ENCODE results near the gene PARP11. TPM values are rescaled to one million over a fixed set of nuclear protein-coding genes. Genes with fewer than 3 reads are reported as not detected.

Gene PARP11
- total and polyA plus RNA-seq, 2 donors (not counting 1 experiment from before 2014, with no cell fraction given), result 6.4 to 26.3 TPM

GRCh38 chr12:3828888-3829287, 44.3 kb downstream of the PARP11 start:
- Histone ChIP-seq H2AFZ (ENCODE audit: insufficient read depth, low read depth, low read length, poor library complexity, severe bottlenecking) (no peak overlapping the region), H3K4me3 (ENCODE audit: control extremely low read depth in 1 of 5, extremely low read depth in 1 of 5, insufficient read depth in 1 of 5, low read depth in 2 of 5, low read length in 4 of 5) (no peak overlapping the region), H3K27me3 (replicated peaks in 1 of 4; ENCODE audit: control extremely low read depth in 1 of 4, control insufficient read depth in 3 of 4, insufficient read depth in 4 of 4, low read length in 3 of 4) (no peaks in the 10 kb centered on the region), H3K36me3 (replicated peaks in 1 of 2; ENCODE audit: control extremely low read depth in 1 of 2, control insufficient read depth in 1 of 2, extremely low read depth in 1 of 2, insufficient read depth in 2 of 2, low read length in 1 of 2) (peaks cover 14 to 24% of the 10 kb centered on the region in 2 experiments), H3K27ac (ENCODE audit: low read length in 2 of 2) (no peak overlapping the region), H3K4me1 (ENCODE audit: control insufficient read depth in 2 of 2, insufficient read depth in 2 of 2, low read length in 2 of 2) (peaks cover 0 to 3% of the 10 kb centered on the region in 2 donors), H3K9ac (ENCODE audit: low read length) (no peak overlapping the region), H3K79me2 (ENCODE audit: control insufficient read depth, insufficient read depth, low read length) (peaks cover 26% of the 10 kb centered on the region), H3K4me2 (replicated peaks; ENCODE audit: low read depth, low read length, poor library complexity, severe bottlenecking) (no peak overlapping the region), H4K20me1 (ENCODE audit: control insufficient read depth, insufficient read depth, low read length, poor library complexity, severe bottlenecking) (peaks cover under 1% of the 10 kb centered on the region), H3K9me3 (ENCODE audit: control extremely low read depth in 1 of 3, control insufficient read depth in 2 of 3, insufficient read depth in 1 of 3, low read length in 2 of 3) (no peaks in the 10 kb centered on the region)
- H3K9me3 Mint-ChIP-seq (ENCODE audit: insufficient read depth), result no peaks in the 10 kb centered on the region
- H3K4me3 Mint-ChIP-seq, result no peak overlapping the region
- H3K27ac Mint-ChIP-seq, result no peak overlapping the region
- no peak for DNase-seq
- WGBS (ENCODE audit: insufficient coverage), result no CpG with 5 or more reads among the region's 3 CpGs
- intact Hi-C loops (cut with micrococcal nuclease), result no loop called here
- no peak for ATAC-seq (ENCODE audit: low read depth)
- no peaks in the 10 kb centered on the region for H3K27me3 Mint-ChIP-seq
- no peak for TF ChIP-seq EZH2 (IDR thresholded peaks at IDR 0.05; ENCODE audit: borderline replicate concordance, insufficient read depth, low read depth, low read length, poor library complexity, severe bottlenecking)
- no peak for TF ChIP-seq CTCF (IDR thresholded peaks at IDR 0.05)
- ChIA-PET POLR2A (no interaction called here), CTCF (no interaction called here)
- H3K4me1 Mint-ChIP-seq, result peaks cover 18% of the 10 kb centered on the region

GRCh38 chr12:3827301-3828000, 45.7 kb downstream of the PARP11 start:
- no peaks in the 10 kb centered on the region for H3K27me3 ChIP-seq (replicated peaks in 1 of 4; ENCODE audit: control extremely low read depth in 1 of 4, control insufficient read depth in 3 of 4, insufficient read depth in 4 of 4, low read length in 3 of 4)
- POLR2A ChIA-PET, result no interaction called here
- H3K27ac ChIP-seq (ENCODE audit: low read length in 2 of 2), result no peak overlapping the region
- Mint-ChIP-seq H3K9me3 (ENCODE audit: insufficient read depth) (no peaks in the 10 kb centered on the region), H3K4me3 (no peak overlapping the region), H3K27me3 (no peaks in the 10 kb centered on the region), H3K27ac (no peak overlapping the region), H3K4me1 (peaks cover 12% of the 10 kb centered on the region)
- TF ChIP-seq CTCF (IDR thresholded peaks at IDR 0.05) (no peak), EZH2 (IDR thresholded peaks at IDR 0.05; ENCODE audit: borderline replicate concordance, insufficient read depth, low read depth, low read length, poor library complexity, severe bottlenecking) (no peak)
- no peak overlapping the region for H3K9ac ChIP-seq (ENCODE audit: low read length)
- DNase-seq, result no peak
- CTCF ChIA-PET, result interaction anchor here (1.2 kb wide), 1 partner anchor 24 kb away, joined by 3 read pairs; no protein-coding TSS in a partner anchor
- H3K79me2 ChIP-seq (ENCODE audit: control insufficient read depth, insufficient read depth, low read length), result peaks cover 13% of the 10 kb centered on the region
- ATAC-seq (ENCODE audit: low read depth), result no peak
- H3K4me3 ChIP-seq (ENCODE audit: control extremely low read depth in 1 of 5, extremely low read depth in 1 of 5, insufficient read depth in 1 of 5, low read depth in 2 of 5, low read length in 4 of 5), result no peak overlapping the region
- H3K4me2 ChIP-seq (replicated peaks; ENCODE audit: low read depth, low read length, poor library complexity, severe bottlenecking), result no peak overlapping the region
- no peaks in the 10 kb centered on the region for H3K4me1 ChIP-seq (ENCODE audit: control insufficient read depth in 2 of 2, insufficient read depth in 2 of 2, low read length in 2 of 2)
- intact Hi-C loops (cut with micrococcal nuclease), result no loop called here
- WGBS (ENCODE audit: insufficient coverage), result 88% methylated on average over 1 of the region's 3 CpGs
- peaks cover 17 to 24% of the 10 kb centered on the region in 2 experiments for H3K36me3 ChIP-seq (replicated peaks in 1 of 2; ENCODE audit: control extremely low read depth in 1 of 2, control insufficient read depth in 1 of 2, extremely low read depth in 1 of 2, insufficient read depth in 2 of 2, low read length in 1 of 2)
- no peaks in the 10 kb centered on the region for H3K9me3 ChIP-seq (ENCODE audit: control extremely low read depth in 1 of 3, control insufficient read depth in 2 of 3, insufficient read depth in 1 of 3, low read length in 2 of 3)
- H2AFZ ChIP-seq (ENCODE audit: insufficient read depth, low read depth, low read length, poor library complexity, severe bottlenecking), result no peak overlapping the region
- no peaks in the 10 kb centered on the region for H4K20me1 ChIP-seq (ENCODE audit: control insufficient read depth, insufficient read depth, low read length, poor library complexity, severe bottlenecking)
